A673 (cell line): ENCODE measurements around the gene ERFL. TPM values are rescaled to one million over a fixed set of nuclear protein-coding genes. Genes with fewer than 3 reads are reported as not detected.

ENCODE experiments used
- BruUV-seq: library from RNA; stranded (reverse); fragments of 400-500 nt; replicated peaks from 2 replicates; lab custom pipeline; 2021; lab: Mats Ljungman, UMichigan
- CTCF ChIA-PET: fragments of 300-600 bp; sonication (Branson Sonifier 250); formaldehyde crosslinking; loops from one replicate; lab custom pipeline; 2022; ENCODE audit warnings: antibody characterized with exemption; lab: Charles Lee
- POLR2A ChIA-PET: fragments of 300-600 bp; sonication (Branson Sonifier 250); formaldehyde crosslinking; loops from one replicate; lab custom pipeline; 2022; ENCODE audit warnings: antibody characterized with exemption; ENCODE audit not compliant: low non-redundant PET; lab: Charles Lee
- DNase-seq: peaks from one replicate; pipeline ENCODE4 v3.0.0-alpha.2; 2015; ENCODE audit warnings: low spot score
- H3K27ac ChIP-seq: fragments of 200-600 bp; sonication (generic); 2 replicates; pipeline ENCODE4 v1.5.1; 2016; ENCODE audit warnings: mixed run types, low read depth, mild to moderate bottlenecking, mixed read lengths, antibody characterized with exemption, low read length; ENCODE audit not compliant: poor library complexity, severe bottlenecking
- H3K27me3 ChIP-seq: fragments of 200-600 bp; sonication (generic); replicated peaks from 2 replicates; pipeline ENCODE4 v1.6.1; 2017; ENCODE audit warnings: mixed run types, low read depth, mild to moderate bottlenecking, mixed read lengths, antibody characterized with exemption, low read length; ENCODE audit not compliant: insufficient read depth, poor library complexity
- H3K36me3 ChIP-seq: fragments of 200-600 bp; sonication (generic); 2 replicates; pipeline ENCODE4 v1.6.1; 2016; ENCODE audit warnings: mixed run types, mild to moderate bottlenecking, mixed read lengths, antibody characterized with exemption, low read length; ENCODE audit not compliant: insufficient read depth, poor library complexity, severe bottlenecking
- H3K4me1 ChIP-seq: fragments of 200-600 bp; sonication (generic); 2 replicates; pipeline ENCODE4 v1.6.1; 2017; ENCODE audit warnings: mixed run types, mild to moderate bottlenecking, mixed read lengths, antibody characterized with exemption, low read length; ENCODE audit not compliant: insufficient read depth, poor library complexity, severe bottlenecking
- H3K4me3 ChIP-seq: fragments of 200-600 bp; sonication (generic); 2 replicates; pipeline ENCODE4 v1.5.1; 2016; ENCODE audit warnings: low read depth, mixed run types, mild to moderate bottlenecking, mixed read lengths, low read length; ENCODE audit not compliant: poor library complexity, severe bottlenecking
- H3K9me3 ChIP-seq: fragments of 200-600 bp; sonication (generic); 2 replicates; pipeline ENCODE4 v1.6.1; 2016; ENCODE audit warnings: mixed run types, low read depth, mild to moderate bottlenecking, mixed read lengths, antibody characterized with exemption, low read length; ENCODE audit not compliant: poor library complexity, severe bottlenecking
- EZH2 ChIP-seq: fragments of 200-600 bp; sonication (generic); IDR thresholded peaks from 2 replicates; pipeline ENCODE4 v1.6.1; 2017; ENCODE audit warnings: borderline replicate concordance, low read depth, mild to moderate bottlenecking, mixed read lengths, antibody characterized with exemption, low read length; ENCODE audit not compliant: poor library complexity, severe bottlenecking
- intact Hi-C: fragments of 100-400 bp; cut with micrococcal nuclease; formaldehyde crosslinking; loops from one replicate; pipeline ENCODE4 v1.10.0; 2022; ENCODE audit not compliant: unreplicated experiment
- total RNA-seq: library from RNA; stranded (reverse); gene quantifications from 2 replicates; pipeline ENCODE4 v1.2.3, GENCODE V29; 2021
- TF ChIP-seq, protein P1 (sequence below): fragments of 300-800, 200-600 bp; sonication (generic); conservative IDR thresholded peaks from 2 replicates; pipeline ENCODE4 v1.5.1; 2017; ENCODE audit warnings: low read depth, mild to moderate bottlenecking, antibody characterized with exemption, low read length, moderate library complexity, mixed read lengths

Gene ERFL
- total RNA-seq, 1 experiment from 2014 or later: 0.95 TPM

DNA sequence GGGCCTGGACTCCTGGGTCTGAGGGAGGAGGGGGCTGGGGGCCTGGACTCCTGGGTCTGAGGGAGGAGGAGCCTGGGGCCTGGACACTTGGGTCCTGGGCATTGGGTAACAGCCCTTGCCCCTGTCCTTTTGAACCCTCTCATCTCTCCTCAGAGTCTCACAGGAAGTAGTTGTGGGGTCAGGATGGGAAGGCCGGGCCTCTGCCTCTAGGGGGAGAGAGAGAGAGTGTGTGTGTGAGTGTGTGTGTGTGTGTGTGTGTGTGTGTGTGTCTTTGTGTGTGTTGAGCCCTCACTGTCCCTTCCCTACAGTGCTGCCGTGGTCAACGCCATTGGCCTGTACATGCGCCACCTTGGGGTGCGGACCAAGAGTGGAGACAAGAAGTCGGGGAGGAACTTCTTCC is 34.4 kb downstream of the ERFL start:
- Histone ChIP-seq H3K27me3 (no peaks in the 10 kb centered on the region), H3K36me3 (peaks cover 56% of the 10 kb centered on the region), H3K27ac (no peak overlapping the region), H3K4me1 (no peaks in the 10 kb centered on the region), H3K4me3 (no peak overlapping the region), H3K9me3 (no peaks in the 10 kb centered on the region)
- BruUV-seq: no TSS peak
- TF ChIP-seq EZH2: no peak
- TF ChIP-seq, protein P1, sequence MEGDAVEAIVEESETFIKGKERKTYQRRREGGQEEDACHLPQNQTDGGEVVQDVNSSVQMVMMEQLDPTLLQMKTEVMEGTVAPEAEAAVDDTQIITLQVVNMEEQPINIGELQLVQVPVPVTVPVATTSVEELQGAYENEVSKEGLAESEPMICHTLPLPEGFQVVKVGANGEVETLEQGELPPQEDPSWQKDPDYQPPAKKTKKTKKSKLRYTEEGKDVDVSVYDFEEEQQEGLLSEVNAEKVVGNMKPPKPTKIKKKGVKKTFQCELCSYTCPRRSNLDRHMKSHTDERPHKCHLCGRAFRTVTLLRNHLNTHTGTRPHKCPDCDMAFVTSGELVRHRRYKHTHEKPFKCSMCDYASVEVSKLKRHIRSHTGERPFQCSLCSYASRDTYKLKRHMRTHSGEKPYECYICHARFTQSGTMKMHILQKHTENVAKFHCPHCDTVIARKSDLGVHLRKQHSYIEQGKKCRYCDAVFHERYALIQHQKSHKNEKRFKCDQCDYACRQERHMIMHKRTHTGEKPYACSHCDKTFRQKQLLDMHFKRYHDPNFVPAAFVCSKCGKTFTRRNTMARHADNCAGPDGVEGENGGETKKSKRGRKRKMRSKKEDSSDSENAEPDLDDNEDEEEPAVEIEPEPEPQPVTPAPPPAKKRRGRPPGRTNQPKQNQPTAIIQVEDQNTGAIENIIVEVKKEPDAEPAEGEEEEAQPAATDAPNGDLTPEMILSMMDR: no peak
- no peak for DNase-seq
- CTCF ChIA-PET: no interaction called here
- POLR2A ChIA-PET: no interaction called here
- intact Hi-C loops: no loop called here

DNA sequence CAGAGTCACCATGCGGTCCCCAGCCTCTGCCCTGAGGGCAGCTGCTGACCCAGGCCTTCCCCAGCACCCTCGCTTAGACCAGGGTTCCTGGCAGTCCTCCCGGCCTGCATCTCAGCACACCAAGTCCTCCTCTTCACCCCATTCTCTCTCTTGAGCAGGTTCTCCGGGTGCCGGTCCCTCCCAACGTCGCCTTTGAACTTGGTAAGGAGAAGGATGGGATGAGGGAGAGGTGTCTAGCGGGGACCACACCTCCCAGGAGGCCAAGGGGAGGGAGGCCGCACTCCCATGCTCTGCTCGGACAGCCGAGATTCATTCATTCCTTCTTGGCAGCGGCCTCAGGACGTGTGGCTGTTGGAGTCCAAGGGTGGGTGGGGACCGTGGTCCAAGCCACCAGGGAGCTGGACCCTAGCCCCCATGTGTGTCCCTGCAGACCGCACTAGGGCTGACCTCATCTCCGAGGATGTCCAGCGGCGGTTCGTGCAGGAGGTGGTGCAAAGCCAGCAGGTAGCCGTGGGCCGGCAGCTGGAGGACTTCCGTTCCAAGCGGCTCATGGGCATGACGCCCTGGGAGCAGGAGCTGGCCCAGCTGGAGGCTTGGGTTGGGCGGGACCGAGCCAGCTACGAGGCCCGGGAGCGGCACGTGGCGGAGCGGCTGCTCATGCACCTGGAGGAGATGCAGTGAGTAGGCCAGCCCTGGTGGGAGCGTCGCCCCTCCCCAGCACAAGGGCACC is 35.9 kb downstream of the ERFL start:
- POLR2A ChIA-PET: no interaction called here
- no peak overlapping the region for H3K27ac ChIP-seq
- H3K4me1 ChIP-seq: peaks cover 8% of the 10 kb centered on the region
- H3K36me3 ChIP-seq: peaks cover 43% of the 10 kb centered on the region
- BruUV-seq: no TSS peak
- TF ChIP-seq, protein P1: no peak
- TF ChIP-seq EZH2: no peak
- no peak for DNase-seq
- intact Hi-C loops: no loop called here
- no peaks in the 10 kb centered on the region for H3K9me3 ChIP-seq
- H3K27me3 ChIP-seq: no peaks in the 10 kb centered on the region
- CTCF ChIA-PET: interaction anchor here (0.5 kb wide), 2 partner anchors 8 to 61 kb away, joined by 4 to 5 read pairs; no protein-coding TSS in a partner anchor
- H3K4me3 ChIP-seq: no peak overlapping the region

DNA sequence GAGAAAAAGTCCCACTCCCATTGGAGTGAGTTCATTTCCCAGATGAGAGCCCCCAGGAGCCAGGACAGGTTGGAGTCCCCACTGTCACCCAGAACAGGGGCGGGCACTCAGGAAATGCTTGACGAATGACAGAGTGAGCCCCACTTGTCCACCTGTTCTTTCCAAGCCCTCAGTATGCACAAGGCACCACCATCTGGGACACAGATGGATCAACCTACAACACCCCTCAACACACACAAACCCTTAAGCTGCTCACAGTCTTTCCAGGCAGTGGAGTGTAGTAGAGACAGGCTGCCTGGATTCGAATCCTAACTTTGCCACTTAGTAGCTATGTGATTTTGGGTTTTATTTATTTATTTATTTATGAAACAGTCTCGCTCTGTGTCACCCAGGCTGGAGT is 37.3 kb downstream of the ERFL start:
- no peak overlapping the region for H3K4me3 ChIP-seq
- intact Hi-C loops: no loop called here
- peaks cover 22% of the 10 kb centered on the region for H3K4me1 ChIP-seq
- ChIA-PET CTCF (no interaction called here), POLR2A (no interaction called here)
- DNase-seq: no peak
- H3K36me3 ChIP-seq: peaks cover 42% of the 10 kb centered on the region
- H3K27me3 ChIP-seq: no peaks in the 10 kb centered on the region
- BruUV-seq: no TSS peak
- H3K9me3 ChIP-seq: no peaks in the 10 kb centered on the region
- H3K27ac ChIP-seq: no peak overlapping the region
- TF ChIP-seq, protein P1: no peak
- TF ChIP-seq EZH2: no peak
